ENCODE data around the gene CASP5.
"Not testable (repeated sequence)": the region's sequence is repeated elsewhere in the genome, so short reads cannot be mapped to it uniquely, and the experiment has no call there.

CASP5 gene

DNA sequence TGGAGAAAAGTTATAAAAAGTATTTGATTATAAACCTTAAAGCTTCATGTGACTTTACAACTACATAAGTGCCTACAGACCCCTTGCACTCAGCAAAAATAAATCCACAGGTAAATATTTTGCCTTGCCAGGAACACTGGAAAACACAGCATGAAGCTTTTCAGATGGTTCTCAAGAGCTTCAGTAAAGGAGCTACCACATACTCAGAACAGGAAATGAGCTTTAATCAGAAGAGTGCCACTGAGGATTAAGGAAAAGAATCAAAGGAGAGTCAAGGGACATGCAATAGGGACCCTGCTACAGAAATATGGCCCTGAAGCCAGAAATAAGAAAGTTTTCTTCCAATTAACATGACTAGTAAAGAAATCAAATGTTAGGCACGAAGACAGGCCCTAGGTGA, 10.8 kb upstream of the CASP5 start:
- no peak for DNase-seq (ENCODE audit: low read depth in 2 of 2)

DNA sequence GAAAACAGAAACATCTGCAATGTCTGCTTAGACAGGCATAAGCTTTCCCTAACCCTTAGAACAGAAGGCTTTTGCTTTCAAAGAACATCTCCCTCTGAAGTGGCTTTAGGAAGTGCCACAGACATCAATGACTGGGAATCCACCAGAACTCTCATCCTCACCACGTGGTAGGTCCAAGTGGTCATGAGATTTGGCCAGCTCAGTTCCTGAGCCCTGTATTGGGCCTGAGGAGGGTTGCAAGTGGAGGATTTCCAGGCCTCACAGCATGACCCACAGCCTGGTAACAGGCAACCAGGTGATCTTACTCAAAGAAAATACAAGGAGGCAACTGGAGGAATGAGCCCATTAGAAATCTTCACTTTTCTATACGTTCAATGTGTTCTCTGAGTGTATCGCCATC, 10.4 kb upstream of the CASP5 start:
- no peak for DNase-seq (ENCODE audit: low read depth in 2 of 2)

DNA sequence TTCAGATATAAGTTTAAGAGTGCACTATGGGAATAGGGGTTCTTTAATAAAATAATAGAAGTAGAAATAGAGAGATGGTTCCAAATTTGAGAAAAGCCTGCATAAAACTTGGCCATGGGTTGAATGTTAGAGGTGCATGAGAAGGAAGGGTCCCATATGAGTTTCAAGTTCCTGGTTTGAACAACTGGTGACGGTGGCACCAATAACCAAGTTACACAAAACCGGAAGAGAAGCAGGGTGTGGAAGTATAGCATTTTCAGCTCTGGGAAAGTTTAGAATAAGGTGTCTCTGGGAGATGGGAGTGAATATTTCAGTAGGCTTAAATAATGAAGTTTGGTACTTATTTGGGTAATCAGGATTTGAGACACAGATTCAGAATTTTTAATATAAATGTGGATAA, 9.5 kb upstream of the CASP5 start:
- no peak for DNase-seq (ENCODE audit: low read depth in 2 of 2)

DNA sequence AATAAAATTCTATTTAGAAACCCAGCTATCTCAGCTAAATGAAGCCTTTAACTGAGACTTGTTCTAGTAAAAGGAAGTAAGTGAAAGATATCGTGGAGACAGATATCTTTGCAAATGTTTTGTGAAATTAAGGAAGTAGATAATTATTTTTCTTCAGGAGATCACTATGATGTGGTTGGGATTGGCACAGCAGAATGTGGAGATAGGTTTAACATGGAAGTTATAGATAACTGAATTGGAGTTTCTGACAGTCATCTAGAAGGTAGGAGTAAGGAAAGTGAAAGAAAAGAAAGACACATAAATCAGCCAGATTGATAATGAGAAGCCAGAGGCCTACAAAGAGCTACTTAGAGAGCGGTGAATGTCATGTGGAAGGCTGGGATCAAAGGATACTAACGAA, 4.7 kb upstream of the CASP5 start:
- DNase-seq (ENCODE audit: low read depth in 2 of 2), result no peak

DNA sequence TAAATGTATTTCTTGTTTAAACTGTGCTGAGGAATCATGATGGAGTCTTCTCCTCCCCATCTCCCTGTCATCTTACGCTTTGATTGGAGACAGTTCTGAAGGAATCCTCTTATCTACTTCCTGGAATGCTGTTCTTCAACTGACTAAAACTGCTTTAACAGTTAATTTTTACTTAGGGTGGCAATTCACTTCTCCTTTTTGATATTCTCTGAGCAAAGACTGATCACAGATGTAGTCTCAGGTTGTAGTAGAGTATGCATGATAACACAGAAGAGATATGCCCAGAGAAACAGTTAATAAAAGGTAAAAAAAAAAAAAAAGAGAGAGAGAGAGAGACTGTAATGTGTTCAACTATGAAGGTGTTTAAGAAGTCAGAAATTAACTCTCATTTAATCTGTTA, 1.4 kb upstream of the CASP5 start:
- DNase-seq (ENCODE audit: low read depth in 2 of 2), result no peak

DNA sequence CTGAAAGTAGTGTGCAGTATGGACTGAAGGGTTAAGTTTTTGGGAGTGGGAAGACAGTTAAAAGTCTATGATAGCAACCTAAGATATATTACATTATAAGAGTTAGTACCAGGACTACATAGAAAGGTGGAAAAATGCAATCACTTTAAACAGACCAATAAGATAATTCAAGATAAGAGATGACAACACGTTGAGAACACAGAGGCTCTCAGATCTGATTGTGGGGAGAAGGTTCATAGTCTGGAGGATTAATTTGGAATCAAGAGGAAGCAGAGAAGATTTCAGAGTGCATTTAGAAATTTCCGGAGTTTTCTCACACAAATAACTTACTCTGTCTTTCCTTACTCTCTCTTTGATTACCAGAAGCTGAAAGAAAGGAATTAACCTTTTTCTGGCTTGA, 441 bp downstream of the CASP5 start:
- no peak for DNase-seq (ENCODE audit: low read depth in 2 of 2)

DNA sequence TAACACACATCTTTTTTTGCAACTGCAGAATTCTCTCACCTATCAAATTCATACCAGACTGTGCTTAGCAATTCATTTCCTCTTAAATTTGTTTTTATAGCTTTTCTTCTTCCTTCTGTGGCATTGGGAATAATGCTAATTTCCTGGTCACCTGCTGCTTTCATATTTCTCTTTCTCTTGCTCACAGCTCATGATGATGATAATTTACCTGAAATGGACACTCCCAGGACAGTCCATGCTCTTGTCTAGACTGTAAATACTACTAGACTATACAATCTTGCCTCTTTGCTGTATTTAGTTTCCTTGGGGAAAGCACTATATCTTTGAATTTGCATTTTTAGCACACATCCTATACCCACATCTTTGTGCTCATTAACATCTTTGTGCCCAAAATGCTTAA, 15.5 kb downstream of the CASP5 start:
- DNase-seq (ENCODE audit: low read depth in 2 of 2), result no peak

DNA sequence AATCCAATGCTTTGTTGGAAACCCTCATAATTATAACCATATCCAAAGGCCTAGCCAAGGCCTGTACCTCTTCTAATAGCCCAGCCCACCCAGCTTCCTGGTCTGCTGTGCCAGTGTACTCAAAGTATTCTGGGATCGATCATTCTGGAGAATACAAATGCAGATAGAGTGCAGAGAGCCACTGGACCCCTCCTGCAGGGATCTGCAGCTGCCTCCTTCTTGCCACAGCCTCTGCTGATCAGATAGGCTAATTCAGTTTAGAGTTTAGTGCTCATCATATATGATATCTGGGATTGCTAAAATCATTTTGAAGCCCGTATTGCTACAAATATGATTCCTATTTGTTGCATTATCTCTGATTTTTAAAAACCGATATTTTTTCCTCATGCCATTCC, 17.5 kb downstream of the CASP5 start:
- DNase-seq (ENCODE audit: low read depth in 2 of 2), result no peak

DNA sequence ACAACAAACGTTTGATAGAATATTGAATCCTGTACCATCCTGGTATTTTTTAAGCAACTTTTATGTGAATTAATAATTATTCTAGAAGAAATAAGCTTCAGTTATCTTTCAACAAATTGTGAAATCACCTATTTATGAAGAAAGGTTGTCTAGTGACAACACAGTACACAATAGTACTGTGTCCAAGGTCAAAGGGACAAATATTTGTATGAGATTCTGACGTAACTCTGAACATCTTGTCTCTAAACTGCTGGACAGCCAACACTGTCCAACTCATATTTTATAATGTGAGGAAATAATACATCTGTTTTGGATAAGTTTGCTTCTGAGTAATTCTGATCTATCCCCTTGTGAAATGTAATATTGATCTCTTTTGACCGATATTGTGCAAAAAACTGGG, 18.9 kb downstream of the CASP5 start:
- no peak for DNase-seq (ENCODE audit: low read depth in 2 of 2)

DNA sequence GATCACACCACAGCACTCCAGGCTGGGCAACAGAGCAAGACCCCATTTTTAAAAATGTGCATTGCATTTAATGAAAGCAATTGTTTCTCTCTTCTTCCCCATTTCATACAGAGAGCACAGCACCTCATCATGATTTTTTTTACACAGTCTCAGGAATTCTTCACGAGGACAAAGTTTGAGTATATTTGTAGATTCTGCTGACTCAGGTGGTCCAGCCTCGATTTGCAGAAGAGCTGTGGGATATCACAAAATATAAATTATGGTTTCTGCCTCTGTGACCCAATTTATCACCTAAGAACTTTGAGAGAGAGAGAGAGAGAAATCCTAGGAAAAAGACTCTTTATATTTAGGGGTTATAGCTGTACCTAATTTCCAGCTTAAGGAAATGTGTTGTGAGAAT, 19.8 kb downstream of the CASP5 start:
- DNase-seq (ENCODE audit: low read depth in 2 of 2), result no peak

DNA sequence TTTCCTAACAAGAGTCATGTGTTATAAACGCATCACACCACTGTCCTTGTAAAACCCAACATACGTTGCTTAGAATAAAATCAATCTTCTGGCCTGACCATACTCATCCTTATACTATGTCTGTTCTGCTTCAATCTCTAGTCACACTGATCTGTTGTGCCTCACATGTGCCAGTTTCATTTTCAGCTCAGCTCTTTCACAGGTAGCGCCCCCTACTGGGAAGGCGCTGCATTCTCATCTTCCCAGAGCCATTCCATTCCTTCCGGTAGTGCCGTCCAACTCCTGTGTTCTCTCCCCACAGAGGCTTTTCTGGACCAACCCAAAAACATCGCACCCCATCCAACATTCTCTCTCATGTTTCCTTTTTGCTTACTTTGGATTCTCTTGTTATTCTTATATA, 22.2 kb downstream of the CASP5 start:
- DNase-seq (ENCODE audit: low read depth in 2 of 2), result peak; percentile 28 to 38

DNA sequence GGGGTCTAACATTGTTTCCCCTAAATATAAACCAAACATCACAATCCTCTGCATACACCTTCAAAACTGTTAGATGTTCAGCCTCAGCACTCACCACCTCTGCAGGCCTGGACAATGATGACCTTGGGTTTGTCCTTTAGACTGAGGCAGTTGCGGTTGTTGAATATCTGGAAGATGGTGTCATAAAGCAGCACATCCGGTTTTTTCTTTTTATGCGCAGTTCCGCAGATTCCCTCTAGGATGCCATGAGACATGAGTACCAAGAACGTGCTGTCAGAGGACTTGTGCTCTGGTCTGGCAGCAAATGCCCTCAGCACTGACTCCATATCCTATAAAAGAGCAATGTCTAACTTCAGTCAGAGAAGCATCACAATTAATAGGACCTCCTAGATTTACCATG, 22.8 kb downstream of the CASP5 start:
- peak in 1 of 2 donors; percentile 2 for DNase-seq (ENCODE audit: low read depth in 2 of 2)

DNA sequence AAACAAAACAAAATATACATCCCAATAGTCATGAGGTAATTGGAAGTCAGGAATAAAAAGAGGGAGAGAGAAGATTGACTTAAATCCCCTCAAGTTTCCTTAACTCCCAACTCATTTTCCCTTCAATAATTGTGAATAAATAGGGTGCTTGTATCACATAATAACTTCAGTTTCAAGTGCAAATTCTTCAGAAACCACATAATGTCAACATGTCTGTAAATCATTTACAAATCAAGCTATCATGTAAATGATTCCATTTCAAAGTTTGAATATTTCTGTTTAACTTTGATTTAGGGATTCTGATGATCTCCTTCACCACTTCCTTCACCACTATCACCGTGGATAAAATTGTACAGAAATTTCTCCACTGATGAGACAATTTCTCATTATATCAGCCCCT, 23.2 kb downstream of the CASP5 start:
- DNase-seq (ENCODE audit: low read depth in 2 of 2), result no peak

DNA sequence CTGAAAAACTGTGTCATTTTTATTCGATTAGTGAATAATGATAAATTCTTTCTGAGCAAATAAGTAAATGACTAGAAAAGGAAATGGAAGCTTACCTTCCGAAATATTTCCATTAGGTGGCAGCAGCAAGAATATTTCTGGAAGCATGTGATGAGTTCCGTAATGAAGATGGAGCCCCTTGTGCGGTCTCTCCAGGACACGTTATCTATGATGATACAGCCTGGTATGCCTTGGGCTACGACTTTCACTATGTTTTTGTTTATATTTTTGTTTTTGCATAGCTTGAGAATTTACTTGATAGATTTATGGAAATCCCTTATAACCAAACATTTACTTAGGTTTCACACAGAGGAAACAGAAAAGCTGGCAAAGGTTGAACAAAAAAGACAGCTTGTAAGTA, 25.7 kb downstream of the CASP5 start:
- no peak for DNase-seq (ENCODE audit: low read depth in 2 of 2)

DNA sequence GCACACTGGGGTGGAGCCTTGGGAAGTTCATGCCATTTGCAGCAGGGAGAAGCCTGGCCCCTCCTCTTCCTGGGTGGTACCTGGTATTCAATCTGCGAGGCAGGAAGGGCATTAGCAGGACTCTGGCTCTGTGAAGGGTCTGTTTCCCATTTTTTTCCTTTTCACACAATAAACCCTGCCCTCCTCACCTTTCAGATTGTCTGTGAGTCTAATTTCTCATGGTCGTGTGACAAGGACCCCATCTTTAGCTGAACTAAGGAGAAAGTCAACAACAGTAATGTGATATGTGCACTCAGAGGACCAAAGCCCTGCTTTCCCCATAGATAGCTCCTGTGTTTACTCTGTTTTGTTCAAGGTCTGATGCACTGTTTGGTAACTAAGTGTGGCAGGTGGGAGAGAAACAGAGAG, 28.0 kb downstream of the CASP5 start:
- no peak for DNase-seq (ENCODE audit: low read depth in 2 of 2)

DNA sequence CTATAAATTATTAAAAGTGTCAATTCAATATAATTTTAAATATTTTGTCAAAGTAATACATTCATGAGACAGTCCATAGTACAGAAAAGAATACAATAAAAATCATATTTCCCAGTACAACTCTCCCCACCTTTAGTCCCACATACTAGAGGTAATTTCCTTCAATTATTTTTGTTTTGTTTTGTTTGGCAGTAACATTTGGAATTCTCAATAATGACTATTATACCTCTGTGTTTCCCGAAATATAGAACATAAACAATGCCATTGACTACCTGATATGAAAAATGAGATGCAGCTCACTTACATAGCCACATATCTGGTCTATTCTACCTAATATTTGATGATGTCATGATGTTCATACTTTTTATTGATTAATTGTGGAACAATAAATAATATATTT, 30.2 kb downstream of the CASP5 start:
- DNase-seq (ENCODE audit: low read depth in 2 of 2), result no peak

DNA sequence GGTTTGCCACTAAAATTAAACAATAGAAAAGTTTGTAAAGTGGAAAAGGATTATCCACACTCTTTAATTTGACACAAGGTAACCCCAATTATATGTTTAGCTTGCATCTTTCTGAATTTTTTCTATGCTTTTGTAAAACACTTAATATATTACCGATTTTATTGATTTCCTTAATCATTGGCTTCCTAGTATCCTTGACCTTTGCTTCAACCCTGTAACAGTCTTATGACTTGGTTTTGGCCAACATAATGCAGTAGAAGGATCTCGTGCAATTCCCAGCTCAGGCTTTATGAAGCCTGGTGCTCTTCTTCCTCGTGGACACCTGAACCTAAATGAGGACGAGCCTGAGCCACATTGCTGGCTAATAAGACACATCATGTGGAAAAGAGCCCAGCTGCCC, 31.0 kb downstream of the CASP5 start:
- no peak for DNase-seq (ENCODE audit: low read depth in 2 of 2)

DNA sequence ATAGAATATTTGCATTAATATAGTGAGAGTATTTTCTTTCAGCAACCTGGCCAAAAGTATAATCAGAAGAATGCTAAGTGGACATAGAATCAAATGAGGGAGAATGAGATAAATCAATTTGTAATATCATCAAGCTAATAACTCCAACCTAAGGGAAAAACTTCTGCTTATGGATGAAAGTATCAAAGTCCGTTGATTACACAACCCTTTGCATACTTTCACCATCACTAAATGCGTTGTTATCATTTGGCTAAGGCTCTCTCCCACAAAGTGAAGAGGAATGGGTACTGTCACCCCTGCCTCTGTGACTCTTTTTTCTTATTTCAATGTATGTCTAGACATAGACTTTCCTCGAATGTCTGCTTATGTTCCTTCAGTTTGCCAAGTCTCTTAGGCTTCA, 38.2 kb downstream of the CASP5 start:
- DNase-seq (ENCODE audit: low read depth in 2 of 2), result no peak

DNA sequence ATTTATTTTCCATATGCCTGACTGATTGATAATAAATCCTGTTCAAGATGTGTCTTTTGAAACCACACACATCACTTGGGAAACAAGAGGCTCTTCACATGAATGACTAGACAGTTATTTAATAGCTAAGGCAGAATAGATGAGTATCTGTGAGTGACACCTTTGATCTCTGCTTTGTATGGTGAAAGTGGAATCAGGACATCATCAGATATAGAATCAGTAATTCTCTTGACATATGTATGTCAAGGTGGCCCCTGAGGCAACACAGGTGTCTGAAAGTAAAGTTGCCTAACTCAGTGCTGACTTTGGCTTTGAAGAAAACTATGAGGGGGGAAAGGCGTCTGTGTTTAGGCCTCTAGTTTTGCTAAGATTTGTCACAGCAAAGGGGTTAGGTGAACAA, 43.1 kb downstream of the CASP5 start:
- no peak for DNase-seq (ENCODE audit: low read depth in 2 of 2)

DNA sequence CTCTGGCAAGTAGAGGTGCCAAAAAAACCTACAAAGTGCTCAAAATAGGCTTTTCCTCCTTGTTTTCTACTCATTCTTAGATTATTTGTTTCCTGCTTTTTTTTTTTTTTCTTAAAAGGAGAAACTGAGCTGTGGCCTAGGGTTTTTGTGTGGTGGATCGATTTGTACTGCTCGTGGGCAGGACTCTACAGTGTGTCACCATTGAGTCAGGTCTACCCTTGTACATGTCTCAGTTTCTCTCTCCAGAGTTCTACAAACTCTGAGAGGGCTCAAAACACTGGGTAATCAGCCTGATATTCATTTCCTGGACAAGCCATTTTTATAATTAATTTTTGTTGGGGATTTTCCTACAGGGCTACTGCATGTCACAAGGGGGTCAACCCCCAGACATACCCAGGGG, 49.4 kb downstream of the CASP5 start:
- DNase-seq (ENCODE audit: low read depth in 2 of 2), result no peak

DNA sequence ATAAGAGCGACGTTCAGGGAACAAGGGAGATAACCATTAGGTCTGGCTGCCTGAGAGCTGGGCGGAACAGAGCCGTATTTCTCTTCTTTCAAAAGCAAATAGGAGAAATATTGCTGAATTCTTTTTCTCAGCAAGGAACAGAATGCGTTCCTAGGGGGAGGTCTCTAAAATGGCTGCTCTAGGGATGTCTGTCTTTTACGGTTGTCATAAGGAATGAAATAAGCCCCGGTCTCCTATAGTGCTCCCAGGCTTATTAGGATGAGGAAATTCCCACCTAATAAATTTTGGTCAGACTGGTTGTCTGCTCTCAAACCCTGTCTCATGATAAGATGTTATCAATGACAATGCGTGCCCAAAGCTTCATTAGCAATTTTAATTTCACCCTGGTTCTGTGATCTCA, 50.0 kb downstream of the CASP5 start:
- not testable (repeated sequence) for DNase-seq (ENCODE audit: low read depth in 2 of 2)

DNA sequence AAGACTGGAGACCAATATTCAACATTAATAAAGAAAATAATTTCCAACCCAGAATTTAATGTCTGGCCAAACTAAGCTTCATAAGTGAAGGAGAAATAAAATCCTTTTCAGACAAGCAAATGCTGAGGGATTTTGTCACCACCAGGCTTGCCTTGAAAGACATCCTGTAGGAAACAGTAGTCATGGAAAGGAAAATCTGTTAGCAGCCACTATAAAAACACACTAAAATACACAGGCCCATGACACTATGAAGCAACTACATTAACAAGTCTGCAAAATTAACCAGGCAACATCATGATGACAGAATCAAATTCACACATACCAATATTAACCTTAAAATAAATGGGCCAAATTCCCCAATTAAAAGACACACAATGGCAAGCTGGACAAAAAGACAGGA, 52.2 kb downstream of the CASP5 start:
- no peak for DNase-seq (ENCODE audit: low read depth in 2 of 2)

DNA sequence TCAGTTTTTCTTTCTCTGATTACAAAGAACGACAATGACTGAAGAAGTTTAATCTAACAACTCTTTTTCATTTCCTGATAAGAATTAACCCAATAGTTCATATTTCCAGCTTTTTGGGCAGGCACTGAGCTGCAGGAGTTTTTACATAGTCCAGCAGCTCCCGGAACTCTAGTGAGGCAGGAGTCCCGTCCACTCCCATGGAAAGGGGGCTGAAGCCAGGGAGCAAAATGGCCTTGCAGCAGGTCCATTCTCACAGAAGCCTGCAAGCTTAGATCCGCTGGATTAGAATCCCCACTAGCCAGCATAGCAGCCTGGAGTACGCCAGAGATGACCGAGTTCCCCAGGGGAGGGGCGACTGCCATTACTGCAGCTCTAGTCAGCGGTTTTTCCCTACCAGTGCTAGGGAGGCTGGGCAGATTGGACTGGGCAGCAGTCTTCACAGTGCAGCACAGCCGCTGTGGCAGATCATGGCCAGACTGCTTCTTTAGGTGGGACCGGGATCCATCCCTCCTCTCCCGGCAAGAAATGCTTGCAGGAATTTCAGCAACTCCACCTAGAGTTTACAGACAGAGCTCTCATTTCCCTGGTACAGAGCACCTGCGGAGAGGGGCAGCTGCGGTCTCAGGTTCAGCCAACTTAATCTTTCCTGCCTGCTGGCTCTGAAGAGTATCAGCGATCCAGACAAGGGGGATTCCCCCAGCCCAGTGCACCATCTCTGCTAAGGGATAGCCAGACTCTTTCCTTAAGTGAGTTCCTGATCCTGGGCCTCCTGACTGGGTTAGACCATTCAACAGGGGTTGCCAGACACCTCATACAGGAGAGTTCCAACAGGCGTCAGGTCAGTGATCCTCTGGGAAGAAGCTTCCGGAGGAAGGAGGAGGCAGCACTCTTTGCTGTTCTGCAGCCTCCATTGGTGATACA, 53.9 kb downstream of the CASP5 start:
- no peak for DNase-seq (ENCODE audit: low read depth in 2 of 2)

DNA sequence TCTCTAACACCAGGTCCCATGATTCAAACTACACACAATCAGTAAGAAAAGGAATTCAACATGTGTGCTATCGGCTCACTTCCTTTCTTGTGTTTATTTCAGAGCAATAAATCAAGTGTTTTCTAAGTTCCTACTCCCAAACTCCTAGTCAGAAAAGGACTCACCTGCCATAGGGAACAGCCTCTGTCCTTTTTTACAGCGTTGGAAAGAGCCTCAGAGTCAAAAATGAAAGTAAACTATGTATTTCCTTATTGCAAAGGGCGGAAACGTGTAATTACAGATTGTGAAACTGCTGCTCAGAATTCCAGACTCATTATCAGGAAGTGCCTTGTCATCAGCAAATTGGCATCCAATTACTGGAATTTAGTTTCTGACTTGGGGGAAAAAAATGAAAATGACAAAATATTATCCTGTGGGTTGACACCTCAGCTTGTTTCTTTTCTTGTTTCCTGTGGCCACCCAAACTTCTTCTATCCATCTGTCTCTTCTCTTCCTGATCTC, 54.6 kb downstream of the CASP5 start, which contains the start of gene CASP4:
TSS of gene CASP4 (minus strand) at position 220 of the 501 bp plus-strand sequence. CDS start at position 171, 49 bp downstream.
- DNase-seq (ENCODE audit: low read depth in 2 of 2), result no peak

Measured in stimulated activated CD4-positive, alpha-beta T cell treated with anti-CD3 and anti-CD28 coated beads, Interleukin-4, amount 100 ng/mL, for 48 hours (primary cell).